ENCODE measurements around the gene GLCCI1.

The GLCCI1 gene

DNA sequence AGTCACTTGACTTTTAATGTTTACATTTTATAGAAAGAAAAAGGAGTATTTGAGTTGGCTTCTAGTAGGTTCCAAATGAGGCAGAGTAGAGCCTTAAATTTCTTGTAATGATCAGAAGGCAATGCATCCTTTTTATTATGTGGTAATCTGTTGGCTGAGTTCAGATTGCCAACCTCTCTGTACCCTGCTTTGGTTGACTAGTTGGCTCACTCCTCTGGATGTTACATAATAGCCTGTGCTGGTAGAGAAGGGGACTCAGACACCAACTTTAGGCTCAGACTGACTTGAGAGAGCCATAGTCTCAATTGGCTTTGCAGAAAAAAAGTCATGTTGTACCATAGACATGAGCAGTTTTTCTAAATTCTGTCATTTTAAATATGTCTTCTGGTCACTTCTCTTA lies 46.8 kb upstream of the GLCCI1 start:
- H2AK5ac ChIP-seq (ENCODE audit: low read length, severe bottlenecking) = no peak overlapping the region
- H2BK5ac ChIP-seq (ENCODE audit: low read depth, low read length, poor library complexity, severe bottlenecking) = no peak overlapping the region
- H3K4me3 ChIP-seq (ENCODE audit: insufficient read depth in 1 of 2, low read depth in 1 of 2, low read length in 2 of 2) = no peak overlapping the region
- no peaks in the 10 kb centered on the region for H3K4me1 ChIP-seq (ENCODE audit: control insufficient read depth, insufficient read depth, low read depth, low read length)
- no peak overlapping the region for H2BK12ac ChIP-seq (ENCODE audit: low read length in 2 of 2)
- no peak overlapping the region for H4K8ac ChIP-seq (ENCODE audit: low read length)
- H2BK15ac ChIP-seq (ENCODE audit: low read depth, poor library complexity, severe bottlenecking) = no peak overlapping the region
- H3K23ac ChIP-seq (ENCODE audit: low read length in 2 of 2) = no peak overlapping the region
- no peak overlapping the region for H4K91ac ChIP-seq (ENCODE audit: low read length)
- H3K27ac ChIP-seq (ENCODE audit: low read length, poor library complexity, severe bottlenecking) = no peak overlapping the region
- no peaks in the 10 kb centered on the region for H3K79me1 ChIP-seq (replicated peaks; ENCODE audit: low read length, poor library complexity, severe bottlenecking)
- no peak overlapping the region for H2AFZ ChIP-seq (ENCODE audit: low read depth, low read length)
- H3K14ac ChIP-seq (ENCODE audit: low read length in 2 of 2) = no peak overlapping the region
- no peaks in the 10 kb centered on the region for H3K36me3 ChIP-seq (ENCODE audit: control insufficient read depth in 1 of 2, insufficient read depth in 2 of 2, low read depth in 1 of 2, low read length in 2 of 2)
- H3K27me3 ChIP-seq (ENCODE audit: control insufficient read depth in 1 of 2, insufficient read depth in 1 of 2, low read length in 2 of 2) = no peaks in the 10 kb centered on the region
- no peak overlapping the region for H3K4ac ChIP-seq (ENCODE audit: low read depth in 1 of 2, low read length in 2 of 2)
- H3K9me3 ChIP-seq (ENCODE audit: control insufficient read depth, low read length) = no peaks in the 10 kb centered on the region
- H2BK120ac ChIP-seq (ENCODE audit: low read depth, low read length) = no peak overlapping the region
- H3K18ac ChIP-seq (ENCODE audit: low read depth in 1 of 2, low read length in 2 of 2) = no peak overlapping the region
- no peak for DNase-seq
- no peak overlapping the region for H3K9ac ChIP-seq (ENCODE audit: low read length)
- no peak overlapping the region for H3K4me2 ChIP-seq (ENCODE audit: low read length, poor library complexity, severe bottlenecking)

GRCh38 chr7:7922684-7923385 lies 45.8 kb upstream of the GLCCI1 start:
- Histone ChIP-seq H3K18ac (ENCODE audit: low read depth in 1 of 2, low read length in 2 of 2) (no peak overlapping the region), H4K8ac (ENCODE audit: low read length) (no peak overlapping the region), H3K27ac (ENCODE audit: low read length, poor library complexity, severe bottlenecking) (no peak overlapping the region), H3K9ac (ENCODE audit: low read length) (no peak overlapping the region), H2BK12ac (ENCODE audit: low read length in 2 of 2) (no peak overlapping the region), H3K4me3 (ENCODE audit: insufficient read depth in 1 of 2, low read depth in 1 of 2, low read length in 2 of 2) (no peak overlapping the region), H3K4me2 (ENCODE audit: low read length, poor library complexity, severe bottlenecking) (no peak overlapping the region), H4K91ac (ENCODE audit: low read length) (no peak overlapping the region), H3K23ac (ENCODE audit: low read length in 2 of 2) (no peak overlapping the region), H3K9me3 (ENCODE audit: control insufficient read depth, low read length) (no peaks in the 10 kb centered on the region), H2BK15ac (ENCODE audit: low read depth, poor library complexity, severe bottlenecking) (no peak overlapping the region), H2BK5ac (ENCODE audit: low read depth, low read length, poor library complexity, severe bottlenecking) (no peak overlapping the region), H3K79me1 (replicated peaks; ENCODE audit: low read length, poor library complexity, severe bottlenecking) (no peaks in the 10 kb centered on the region), H3K4me1 (ENCODE audit: control insufficient read depth, insufficient read depth, low read depth, low read length) (no peaks in the 10 kb centered on the region), H3K27me3 (ENCODE audit: control insufficient read depth in 1 of 2, insufficient read depth in 1 of 2, low read length in 2 of 2) (no peaks in the 10 kb centered on the region), H3K36me3 (ENCODE audit: control insufficient read depth in 1 of 2, insufficient read depth in 2 of 2, low read depth in 1 of 2, low read length in 2 of 2) (no peaks in the 10 kb centered on the region), H2BK120ac (ENCODE audit: low read depth, low read length) (no peak overlapping the region), H3K4ac (ENCODE audit: low read depth in 1 of 2, low read length in 2 of 2) (no peak overlapping the region), H3K14ac (ENCODE audit: low read length in 2 of 2) (no peak overlapping the region), H2AK5ac (ENCODE audit: low read length, severe bottlenecking) (no peak overlapping the region), H2AFZ (ENCODE audit: low read depth, low read length) (no peak overlapping the region)
- WGBS = 80% methylated on average over 6 of the region's 7 CpGs
- DNase-seq = no peak

GRCh38 chr7:7923818-7924217 lies 44.8 kb upstream of the GLCCI1 start:
- Histone ChIP-seq H3K4ac (ENCODE audit: low read depth in 1 of 2, low read length in 2 of 2) (no peak overlapping the region), H4K8ac (ENCODE audit: low read length) (no peak overlapping the region), H2BK12ac (ENCODE audit: low read length in 2 of 2) (no peak overlapping the region), H3K9me3 (ENCODE audit: control insufficient read depth, low read length) (no peaks in the 10 kb centered on the region), H3K4me3 (ENCODE audit: insufficient read depth in 1 of 2, low read depth in 1 of 2, low read length in 2 of 2) (no peak overlapping the region), H2BK15ac (ENCODE audit: low read depth, poor library complexity, severe bottlenecking) (no peak overlapping the region), H3K27ac (ENCODE audit: low read length, poor library complexity, severe bottlenecking) (no peak overlapping the region), H2BK5ac (ENCODE audit: low read depth, low read length, poor library complexity, severe bottlenecking) (no peak overlapping the region), H3K18ac (ENCODE audit: low read depth in 1 of 2, low read length in 2 of 2) (no peak overlapping the region), H3K36me3 (ENCODE audit: control insufficient read depth in 1 of 2, insufficient read depth in 2 of 2, low read depth in 1 of 2, low read length in 2 of 2) (no peaks in the 10 kb centered on the region), H3K14ac (ENCODE audit: low read length in 2 of 2) (no peak overlapping the region), H2AFZ (ENCODE audit: low read depth, low read length) (no peak overlapping the region), H3K4me2 (ENCODE audit: low read length, poor library complexity, severe bottlenecking) (no peak overlapping the region), H2BK120ac (ENCODE audit: low read depth, low read length) (no peak overlapping the region), H3K4me1 (ENCODE audit: control insufficient read depth, insufficient read depth, low read depth, low read length) (no peaks in the 10 kb centered on the region), H3K79me1 (replicated peaks; ENCODE audit: low read length, poor library complexity, severe bottlenecking) (no peaks in the 10 kb centered on the region), H4K91ac (ENCODE audit: low read length) (no peak overlapping the region), H3K23ac (ENCODE audit: low read length in 2 of 2) (no peak overlapping the region), H3K9ac (ENCODE audit: low read length) (no peak overlapping the region), H2AK5ac (ENCODE audit: low read length, severe bottlenecking) (no peak overlapping the region), H3K27me3 (ENCODE audit: control insufficient read depth in 1 of 2, insufficient read depth in 1 of 2, low read length in 2 of 2) (no peaks in the 10 kb centered on the region)
- no peak for DNase-seq
- WGBS = 86% methylated on average over 1 of the region's 1 CpG

DNA sequence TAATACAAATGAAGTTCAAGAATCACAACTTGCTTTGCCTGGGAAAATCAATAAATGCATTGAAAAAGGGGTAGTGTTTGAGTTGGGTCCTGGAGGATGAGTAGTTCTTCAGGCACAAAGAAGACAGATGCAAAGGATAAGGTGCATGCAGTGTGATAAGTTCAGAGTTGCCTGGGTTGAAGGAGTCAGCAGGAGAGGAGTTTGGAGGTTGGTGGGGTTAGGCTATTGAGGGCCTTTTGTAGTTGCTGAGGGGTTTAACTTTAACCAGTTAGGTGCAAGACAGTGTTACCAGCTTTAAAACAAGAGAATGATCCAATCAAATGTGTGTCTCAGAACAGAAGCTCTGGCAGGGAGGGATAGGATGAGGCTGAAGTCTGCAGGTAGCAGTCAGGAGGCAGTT lies 44.3 kb upstream of the GLCCI1 start:
- H3K4ac ChIP-seq (ENCODE audit: low read depth in 1 of 2, low read length in 2 of 2) = no peak overlapping the region
- no peaks in the 10 kb centered on the region for H3K4me1 ChIP-seq (ENCODE audit: control insufficient read depth, insufficient read depth, low read depth, low read length)
- no peak overlapping the region for H2AK5ac ChIP-seq (ENCODE audit: low read length, severe bottlenecking)
- H3K18ac ChIP-seq (ENCODE audit: low read depth in 1 of 2, low read length in 2 of 2) = no peak overlapping the region
- no peak for DNase-seq
- no peak overlapping the region for H3K4me2 ChIP-seq (ENCODE audit: low read length, poor library complexity, severe bottlenecking)
- H3K27me3 ChIP-seq (ENCODE audit: control insufficient read depth in 1 of 2, insufficient read depth in 1 of 2, low read length in 2 of 2) = no peaks in the 10 kb centered on the region
- H2BK15ac ChIP-seq (ENCODE audit: low read depth, poor library complexity, severe bottlenecking) = no peak overlapping the region
- no peak overlapping the region for H2BK12ac ChIP-seq (ENCODE audit: low read length in 2 of 2)
- no peak overlapping the region for H2AFZ ChIP-seq (ENCODE audit: low read depth, low read length)
- no peaks in the 10 kb centered on the region for H3K36me3 ChIP-seq (ENCODE audit: control insufficient read depth in 1 of 2, insufficient read depth in 2 of 2, low read depth in 1 of 2, low read length in 2 of 2)
- no peak overlapping the region for H4K8ac ChIP-seq (ENCODE audit: low read length)
- no peak overlapping the region for H3K14ac ChIP-seq (ENCODE audit: low read length in 2 of 2)
- no peak overlapping the region for H3K27ac ChIP-seq (ENCODE audit: low read length, poor library complexity, severe bottlenecking)
- no peaks in the 10 kb centered on the region for H3K79me1 ChIP-seq (replicated peaks; ENCODE audit: low read length, poor library complexity, severe bottlenecking)
- no peak overlapping the region for H2BK5ac ChIP-seq (ENCODE audit: low read depth, low read length, poor library complexity, severe bottlenecking)
- no peak overlapping the region for H3K23ac ChIP-seq (ENCODE audit: low read length in 2 of 2)
- no peak overlapping the region for H2BK120ac ChIP-seq (ENCODE audit: low read depth, low read length)
- no peak overlapping the region for H3K9ac ChIP-seq (ENCODE audit: low read length)
- no peak overlapping the region for H3K4me3 ChIP-seq (ENCODE audit: insufficient read depth in 1 of 2, low read depth in 1 of 2, low read length in 2 of 2)
- no peaks in the 10 kb centered on the region for H3K9me3 ChIP-seq (ENCODE audit: control insufficient read depth, low read length)
- no peak overlapping the region for H4K91ac ChIP-seq (ENCODE audit: low read length)
